Activated CD4-positive, alpha-beta T cell treated with anti-CD3 and anti-CD28 coated beads for 4 hours (primary cell): ENCODE results near the gene TFB1M.
"Not testable (repeated sequence)": the region's sequence is repeated elsewhere in the genome, so short reads cannot be mapped to it uniquely, and the experiment has no call there.

Experiments
- DNase-seq, 2 donors: peaks; one replicate each; pipeline ENCODE4 v3.0.0-alpha.2; 2020

TFB1M gene

DNA sequence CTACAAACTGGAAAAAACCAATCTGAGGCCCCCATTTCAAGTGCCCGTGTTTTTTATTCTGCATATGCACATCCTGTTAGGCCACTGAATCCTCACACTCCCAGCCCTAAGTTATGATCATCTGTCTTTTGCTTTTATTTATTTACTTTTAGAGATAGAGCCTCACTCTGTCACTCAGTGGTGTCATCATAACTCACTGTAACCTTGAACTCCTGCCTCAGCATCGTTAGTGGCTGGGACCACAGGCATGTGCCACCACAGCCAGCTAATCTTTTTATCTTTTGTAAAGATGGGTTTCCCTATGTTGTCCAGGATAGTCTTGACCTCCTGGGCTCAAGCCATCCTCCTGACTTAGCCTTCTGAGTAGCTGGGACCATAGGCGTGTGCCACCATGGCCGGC is 80.1 kb downstream of the TFB1M start:
- DNase-seq = no peak

GRCh38 chr6:155232848-155233247 is 81.4 kb downstream of the TFB1M start:
- no peak for DNase-seq

GRCh38 chr6:155230975-155231374 is 83.3 kb downstream of the TFB1M start:
- not testable (repeated sequence) for DNase-seq

DNA sequence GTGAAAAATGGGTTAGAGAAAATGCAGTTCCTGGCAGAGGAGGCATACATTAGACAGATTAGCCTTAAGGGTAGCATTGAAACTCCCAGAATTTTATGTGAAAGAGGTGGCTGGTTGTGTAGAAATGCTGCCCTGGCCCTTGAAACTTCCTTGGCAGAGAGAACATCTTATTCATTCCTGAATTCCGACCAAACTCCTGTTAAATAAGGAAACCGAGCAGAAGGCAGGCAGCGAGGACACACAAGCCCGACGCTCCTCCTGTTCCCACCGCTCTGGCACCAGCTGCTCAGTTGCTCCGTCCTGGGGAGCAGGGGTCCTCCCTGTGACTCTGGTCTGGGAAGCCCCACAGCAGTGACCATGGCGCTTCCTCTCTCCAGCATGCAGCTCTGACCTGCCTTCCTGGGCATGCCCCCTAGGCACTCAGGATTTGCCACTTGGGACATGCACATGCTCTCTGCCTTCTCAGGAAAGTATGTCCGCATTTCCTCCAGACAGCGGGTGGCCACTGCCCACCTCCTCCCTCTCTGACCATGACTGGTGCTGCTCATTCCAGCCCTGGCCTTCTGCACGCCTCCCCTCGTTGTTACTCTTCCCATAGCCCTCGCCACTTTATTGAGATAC is 85.6 kb downstream of the TFB1M start:
- DNase-seq = no peak

DNA sequence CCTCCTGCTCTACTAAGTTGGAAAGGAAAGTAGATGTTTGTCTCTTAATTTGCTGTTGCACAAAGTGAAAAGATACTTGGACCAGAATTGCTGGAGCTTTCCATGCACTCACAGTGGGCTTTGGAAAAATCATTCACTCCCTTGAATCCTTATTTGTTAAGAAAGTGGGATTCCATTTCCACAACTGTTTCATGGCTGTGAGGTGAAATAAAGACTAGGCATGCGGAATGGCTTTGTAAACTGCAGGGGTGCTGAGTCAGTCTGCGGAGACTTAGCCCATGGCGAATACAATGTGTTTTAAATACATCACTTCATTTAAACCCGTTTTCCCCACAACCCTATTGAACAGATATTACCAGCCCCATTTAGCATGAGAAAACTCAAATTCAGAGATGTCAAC is 87.2 kb downstream of the TFB1M start:
- no peak for DNase-seq

GRCh38 chr6:155224618-155225017 is 89.7 kb downstream of the TFB1M start:
- no peak for DNase-seq

DNA sequence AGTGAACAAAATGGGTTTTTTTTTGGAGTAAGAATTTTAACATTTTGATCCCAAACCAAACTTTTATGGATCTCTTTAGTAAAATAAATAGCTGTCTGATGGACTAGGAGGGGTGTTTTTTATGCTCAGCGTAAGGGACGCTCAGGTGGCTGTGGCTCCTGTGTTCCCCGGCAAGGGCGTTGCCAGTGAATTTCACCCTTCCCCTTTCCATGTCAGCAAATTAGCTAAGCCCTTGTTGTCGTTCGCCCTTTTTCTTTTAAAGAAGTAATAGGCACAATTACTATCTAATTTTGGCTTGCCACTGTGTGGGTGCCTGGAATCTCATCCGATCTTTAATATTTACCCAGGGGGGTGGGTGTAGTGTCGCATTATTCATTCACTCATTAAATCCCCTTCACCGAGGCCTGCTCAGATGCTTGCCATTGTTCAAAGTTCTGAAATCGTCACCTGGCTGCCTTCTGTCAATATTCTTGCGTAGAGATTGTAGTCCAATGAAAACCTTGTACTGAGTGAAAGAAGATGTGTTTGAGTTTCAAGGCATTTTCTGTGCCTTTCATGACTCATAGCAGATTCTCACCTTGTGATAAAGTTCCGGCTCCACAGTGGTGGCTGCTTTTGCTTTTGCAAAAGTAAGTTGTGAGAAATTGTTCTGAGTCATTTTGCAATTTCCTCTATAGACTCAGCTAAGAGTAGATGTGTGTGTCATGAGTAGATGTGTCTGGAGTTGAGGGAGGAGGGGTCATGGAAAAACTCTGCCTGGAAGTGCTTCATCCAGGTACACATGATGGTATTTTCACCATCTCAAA is 90.4 kb downstream of the TFB1M start:
- DNase-seq = peak; percentile 32 to 39

- DNase-seq = no peak
These were observed 91.8 kb downstream of the TFB1M start for GRCh38 chr6:155222506-155222905.

DNA sequence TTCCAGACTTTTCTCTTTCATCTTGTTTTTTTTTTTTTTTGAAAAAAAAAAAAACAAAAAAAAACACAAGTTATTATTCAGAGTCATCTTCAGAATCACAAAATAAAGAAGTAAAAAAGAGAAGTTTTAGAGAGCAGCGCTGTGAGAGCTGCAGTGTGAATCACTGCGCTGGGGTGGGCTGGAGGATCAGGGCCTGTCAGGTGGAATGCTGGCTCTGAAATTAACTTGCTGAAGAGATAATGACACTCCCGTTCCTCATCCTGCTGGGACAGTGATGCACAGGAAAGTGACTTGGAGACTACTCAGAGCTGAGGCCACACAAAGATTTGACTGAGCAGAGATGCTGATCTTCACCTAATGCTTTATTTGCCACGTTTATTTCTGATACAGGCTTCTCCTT is 93.2 kb downstream of the TFB1M start:
- DNase-seq = no peak

DNA sequence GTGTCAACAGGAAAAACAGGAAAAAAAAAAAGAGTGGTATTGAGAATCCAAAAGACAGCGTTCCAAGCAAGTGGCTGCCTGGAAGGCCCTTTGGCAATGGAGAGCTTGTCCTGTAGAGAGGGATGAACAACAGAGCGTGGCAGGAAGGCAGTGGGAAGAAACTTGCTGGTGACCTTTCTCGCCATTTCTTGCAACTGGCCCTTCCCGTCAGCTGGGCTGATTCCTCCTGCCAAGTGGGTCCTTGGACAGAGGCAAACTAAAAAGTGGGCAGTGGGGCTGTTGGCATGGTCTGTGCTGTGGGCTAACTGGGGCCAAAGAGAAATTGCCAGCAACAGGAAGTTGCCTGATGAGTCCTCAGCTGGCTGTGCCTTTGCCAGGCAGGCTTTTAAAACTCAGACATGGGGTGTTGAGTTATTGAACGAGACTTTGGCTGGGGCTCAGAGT is 94.4 kb downstream of the TFB1M start:
- no peak for DNase-seq

DNA sequence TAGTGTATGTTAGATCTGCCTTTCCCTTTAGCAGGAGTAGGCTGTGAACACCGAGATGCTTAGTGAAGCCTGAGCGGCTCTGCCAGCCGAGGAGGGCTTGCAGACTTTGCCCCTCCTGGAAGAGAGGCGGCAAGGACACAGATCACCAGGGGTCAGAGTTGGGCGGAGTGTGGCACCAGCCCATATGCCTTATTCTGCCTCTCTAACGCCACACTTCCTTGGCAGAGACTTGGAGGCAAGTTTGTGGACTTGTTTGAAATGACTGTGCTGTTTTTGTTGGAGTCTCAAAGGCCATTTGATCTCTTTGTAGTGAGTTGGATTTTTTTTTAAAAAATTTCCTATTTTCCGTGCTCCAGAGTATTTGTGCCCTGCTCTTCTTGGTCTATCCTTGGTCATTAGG is 95.0 kb downstream of the TFB1M start:
- DNase-seq = no peak

DNA sequence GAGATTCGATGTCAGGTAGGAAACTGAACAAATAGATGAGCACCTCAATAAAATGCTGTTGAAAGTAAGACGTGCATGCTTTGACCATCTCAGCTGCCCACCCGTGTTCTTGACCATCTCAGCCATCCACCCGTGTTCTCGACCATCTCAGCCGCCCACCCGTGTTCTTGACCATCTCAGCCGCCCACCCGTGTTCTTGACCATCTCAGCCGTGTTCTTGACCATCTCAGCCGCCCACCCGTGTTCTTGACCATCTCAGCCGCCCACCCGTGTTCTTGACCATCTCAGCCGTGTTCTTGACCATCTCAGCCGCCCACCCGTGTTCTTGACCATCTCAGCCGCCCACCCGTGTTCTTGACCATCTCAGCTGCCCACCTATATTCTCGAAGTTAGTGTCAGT is 95.6 kb downstream of the TFB1M start:
- not testable (repeated sequence) for DNase-seq

DNA sequence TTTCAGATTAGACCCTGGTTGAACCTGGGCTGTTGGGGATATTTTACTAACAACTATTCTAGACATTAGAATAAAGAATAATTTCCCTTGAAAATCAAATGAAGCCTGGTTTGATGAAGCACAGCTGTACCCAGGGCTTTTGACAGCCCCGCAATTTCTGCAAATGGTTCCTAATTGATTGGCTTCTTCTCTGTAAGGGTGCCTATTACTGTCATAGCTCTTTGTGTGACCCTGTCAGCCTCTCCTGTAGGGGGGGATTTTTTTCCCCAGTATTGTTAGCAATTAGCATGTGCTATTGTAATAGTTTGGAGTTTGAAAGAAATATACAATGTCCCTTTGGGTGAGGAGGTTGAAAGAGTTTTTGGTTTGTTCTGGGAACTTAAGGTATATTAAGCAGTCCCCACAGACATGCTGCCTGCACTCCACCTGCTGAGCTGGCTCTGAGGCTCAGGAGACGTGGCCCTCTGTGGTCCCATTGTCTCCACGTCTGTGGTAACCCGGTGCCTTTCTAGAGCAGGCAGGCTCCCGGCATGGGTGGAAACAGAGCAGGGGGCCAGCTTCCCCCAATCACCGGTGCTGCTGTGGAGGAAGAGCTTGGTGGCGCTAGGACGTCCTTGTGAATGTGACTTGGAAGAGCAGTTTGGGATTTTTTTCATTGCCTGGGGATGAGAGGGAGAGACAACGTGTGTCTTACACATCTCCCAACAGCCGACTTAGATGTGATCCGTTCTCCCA is 97.8 kb downstream of the TFB1M start:
- no peak for DNase-seq

DNA sequence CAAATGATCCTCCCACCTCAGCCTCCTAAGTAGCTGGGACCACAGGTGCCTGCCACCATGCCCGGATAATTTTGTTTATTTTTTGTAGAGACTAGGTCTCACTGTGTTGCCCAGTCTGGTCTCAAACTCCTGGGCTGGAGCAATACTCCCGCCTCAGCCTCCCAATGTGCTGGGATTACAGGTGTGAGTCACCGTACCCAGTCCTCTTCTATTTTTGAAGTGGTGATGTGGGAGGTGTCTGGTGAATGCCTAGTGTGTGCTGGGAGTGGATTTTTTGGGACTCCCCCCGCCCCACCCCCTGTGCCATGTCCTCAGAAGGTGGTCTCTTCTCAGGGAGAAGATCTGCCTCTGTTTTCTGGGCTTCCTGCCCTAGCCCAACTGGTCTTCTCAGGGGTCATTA is 98.4 kb downstream of the TFB1M start:
- DNase-seq = no peak

- no peak for DNase-seq
These were observed 100.5 kb downstream of the TFB1M start for GRCh38 chr6:155213611-155214372.

DNA sequence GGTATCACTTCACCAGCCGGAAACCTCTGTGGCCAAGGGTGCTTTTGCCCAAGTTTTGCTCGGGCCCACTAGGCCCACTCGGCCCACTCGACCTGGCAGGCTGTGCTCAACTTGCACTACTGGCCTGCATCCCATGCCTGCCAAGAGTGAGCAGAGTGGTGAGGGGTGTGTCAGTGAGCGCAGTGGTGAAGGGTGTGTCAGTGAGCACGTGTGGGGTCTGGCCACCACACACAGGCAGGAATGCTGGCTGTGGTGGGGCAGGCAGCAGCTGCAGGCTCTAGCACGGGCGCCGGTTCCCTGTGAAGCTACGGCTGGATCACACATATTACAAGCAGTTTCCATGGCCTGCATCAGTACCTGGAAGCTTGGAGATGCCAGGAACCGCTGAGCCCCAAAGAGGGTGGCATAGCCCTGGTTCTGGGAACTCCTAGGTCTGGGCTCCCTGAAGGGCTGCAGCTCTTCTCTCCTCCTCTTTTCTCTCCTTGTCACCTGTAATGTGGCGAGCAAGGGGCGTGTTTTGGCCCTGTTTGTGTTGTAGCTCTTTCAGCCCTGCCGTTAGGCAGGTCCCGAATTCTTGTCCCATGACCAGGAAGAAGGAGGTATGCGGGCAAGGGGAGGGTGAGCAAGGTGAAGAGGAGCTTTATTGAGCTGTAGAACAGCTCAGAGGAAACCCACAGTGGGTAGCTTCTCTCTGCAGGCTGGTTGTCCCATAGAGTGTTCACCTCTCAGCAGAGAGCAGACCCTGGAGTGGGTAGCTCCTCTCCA is 101.5 kb downstream of the TFB1M start:
- DNase-seq = no peak

GRCh38 chr6:155212106-155212505 is 102.2 kb downstream of the TFB1M start:
- DNase-seq = no peak

DNA sequence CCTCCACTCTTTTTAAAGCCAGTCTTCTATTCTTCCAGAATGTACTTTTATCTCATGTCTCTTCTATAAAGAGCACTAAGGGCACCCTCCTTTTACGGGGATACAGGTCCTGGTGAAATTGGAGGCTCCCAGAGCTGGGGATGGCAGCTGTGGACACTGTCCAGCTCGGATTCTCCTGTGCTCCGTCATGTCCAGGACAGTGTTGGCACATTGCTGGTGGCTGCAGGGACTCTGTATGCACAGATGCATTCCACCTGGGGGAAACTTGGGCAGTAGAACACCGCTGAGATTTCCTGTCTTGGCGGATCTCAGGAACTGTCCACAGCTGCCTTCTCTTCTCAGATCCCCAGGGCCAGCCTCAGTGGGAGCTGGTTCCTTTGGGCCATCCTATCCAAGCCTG is 107.1 kb downstream of the TFB1M start:
- DNase-seq = no peak
